HG02970 (cell line): Measurements from ENCODE around the gene MMEL1.

Experiments
- ATAC-seq: cut with Tn5 transposase; IDR thresholded peaks from one replicate; pipeline ENCODE4 v1.9.1; 2021; ENCODE audit warnings: mild to moderate bottlenecking, moderate library complexity, moderate number of reproducible peaks; ENCODE audit not compliant: unreplicated experiment, low FRiP score

Gene MMEL1

DNA sequence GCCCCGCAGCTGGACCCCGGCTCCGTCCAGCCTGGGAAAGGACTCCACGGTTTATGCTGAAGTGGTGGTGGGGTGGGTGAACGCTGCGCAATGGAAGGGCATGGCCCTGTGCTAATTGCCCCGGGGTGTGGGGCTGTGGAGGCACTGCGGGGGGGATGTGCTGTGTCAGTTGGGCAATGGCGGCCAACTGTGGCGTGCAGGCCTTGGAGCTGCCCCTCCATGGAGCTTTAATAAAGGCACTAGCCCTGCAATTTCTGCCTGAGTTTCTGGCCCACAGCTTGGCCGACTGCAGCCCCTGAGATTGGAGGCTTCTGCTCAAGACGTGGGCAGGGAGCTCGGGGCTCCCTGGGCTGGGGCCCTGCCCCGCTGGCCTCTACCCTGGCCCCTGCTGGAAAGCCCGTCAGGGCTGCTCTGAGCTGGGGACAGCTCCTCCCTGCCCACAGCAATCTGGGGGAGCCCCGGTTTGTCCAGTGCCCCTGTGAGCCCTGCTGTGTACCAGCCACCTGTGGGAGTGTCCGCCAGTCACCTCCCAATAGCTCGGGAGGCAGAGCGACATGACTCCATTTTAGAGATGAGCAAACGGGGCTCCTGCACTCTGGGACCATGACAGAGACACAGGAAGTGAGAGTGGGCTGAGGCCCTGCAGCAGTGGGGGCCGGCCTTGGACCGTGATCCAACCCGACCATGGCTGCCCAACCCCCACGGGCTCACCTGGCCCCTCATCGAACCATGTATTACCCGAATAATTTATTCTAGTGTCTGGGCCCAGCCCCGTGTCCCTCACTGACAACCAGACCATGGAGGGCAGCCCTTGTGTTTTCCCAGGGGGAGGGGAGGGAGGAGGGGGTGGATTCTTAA is 85.4 kb downstream of the MMEL1 start:
- ATAC-seq, result no peak

DNA sequence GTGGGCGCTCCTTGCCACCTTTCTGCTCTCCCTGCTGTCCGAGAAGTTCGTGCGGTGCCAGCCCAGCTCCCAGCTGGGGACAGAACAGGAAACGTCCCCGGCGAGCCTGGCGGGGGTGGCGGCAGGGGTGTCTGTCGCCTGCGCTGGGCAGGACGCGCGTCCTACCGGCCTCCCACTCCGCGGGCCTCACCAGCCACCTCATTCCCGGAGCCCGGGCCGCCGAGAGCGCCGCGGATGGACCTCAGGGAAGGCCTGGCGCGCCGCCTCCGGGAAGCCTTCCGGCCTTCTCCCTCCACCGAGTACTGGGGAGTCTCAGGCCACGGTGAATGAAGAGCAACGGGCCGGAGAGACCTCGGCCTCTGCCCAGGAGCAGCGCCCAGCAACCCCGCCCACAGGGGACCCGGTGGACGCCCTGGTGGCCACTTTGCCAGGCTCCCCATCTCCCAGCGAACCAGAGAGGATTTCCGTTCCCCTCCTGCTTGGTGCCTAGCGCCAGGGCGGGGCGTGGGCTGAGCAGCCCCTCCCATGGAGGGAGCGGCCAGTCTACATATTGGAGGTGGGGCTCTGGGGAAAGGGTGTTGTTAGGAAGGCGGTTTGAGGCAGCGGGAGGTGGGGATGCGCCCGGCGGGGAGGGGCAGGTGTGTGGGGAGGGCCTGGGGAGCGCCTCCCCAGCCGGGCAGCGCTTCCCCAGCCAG is 86.2 kb downstream of the MMEL1 start:
- ATAC-seq, result peak; percentile 23

DNA sequence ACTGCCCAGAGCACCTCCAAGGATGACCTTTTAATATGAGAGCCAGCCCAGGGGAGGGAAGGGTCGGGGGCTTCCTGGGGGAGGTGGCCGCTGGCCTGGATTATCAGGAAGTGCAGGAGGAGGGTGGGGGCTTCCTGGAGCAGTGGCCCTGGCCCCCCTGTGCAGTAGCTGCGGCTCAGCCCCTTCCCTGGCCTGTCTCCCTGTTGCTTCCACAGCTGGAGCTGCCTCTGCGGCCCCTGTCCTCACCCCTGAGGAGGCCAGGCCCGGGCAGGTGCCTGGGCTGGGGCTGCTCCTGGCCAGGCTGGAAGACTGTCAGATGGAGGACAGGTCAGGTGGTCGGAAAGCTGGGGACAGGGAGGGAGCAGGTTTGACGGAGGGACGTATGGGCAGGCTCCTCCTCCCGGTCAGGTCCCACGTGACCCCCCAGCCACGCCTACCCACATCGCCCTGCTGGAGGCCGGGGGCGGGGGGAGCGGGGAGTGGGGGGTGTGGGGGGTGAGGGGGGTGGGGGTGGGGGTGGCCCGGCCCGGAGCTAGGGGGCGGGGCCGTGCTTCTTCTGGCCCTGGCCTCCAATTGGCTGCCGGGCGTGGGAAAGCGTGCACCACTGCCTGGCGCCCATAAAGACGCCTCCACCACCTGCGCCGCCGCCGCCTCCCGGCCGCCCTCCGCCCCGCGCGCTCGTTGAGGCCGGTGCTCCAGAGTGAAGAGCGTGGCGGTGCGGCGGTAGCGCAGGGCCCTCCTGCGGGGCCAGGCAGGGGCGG is 86.9 kb downstream of the MMEL1 start:
- peak; percentile 36 for ATAC-seq

DNA sequence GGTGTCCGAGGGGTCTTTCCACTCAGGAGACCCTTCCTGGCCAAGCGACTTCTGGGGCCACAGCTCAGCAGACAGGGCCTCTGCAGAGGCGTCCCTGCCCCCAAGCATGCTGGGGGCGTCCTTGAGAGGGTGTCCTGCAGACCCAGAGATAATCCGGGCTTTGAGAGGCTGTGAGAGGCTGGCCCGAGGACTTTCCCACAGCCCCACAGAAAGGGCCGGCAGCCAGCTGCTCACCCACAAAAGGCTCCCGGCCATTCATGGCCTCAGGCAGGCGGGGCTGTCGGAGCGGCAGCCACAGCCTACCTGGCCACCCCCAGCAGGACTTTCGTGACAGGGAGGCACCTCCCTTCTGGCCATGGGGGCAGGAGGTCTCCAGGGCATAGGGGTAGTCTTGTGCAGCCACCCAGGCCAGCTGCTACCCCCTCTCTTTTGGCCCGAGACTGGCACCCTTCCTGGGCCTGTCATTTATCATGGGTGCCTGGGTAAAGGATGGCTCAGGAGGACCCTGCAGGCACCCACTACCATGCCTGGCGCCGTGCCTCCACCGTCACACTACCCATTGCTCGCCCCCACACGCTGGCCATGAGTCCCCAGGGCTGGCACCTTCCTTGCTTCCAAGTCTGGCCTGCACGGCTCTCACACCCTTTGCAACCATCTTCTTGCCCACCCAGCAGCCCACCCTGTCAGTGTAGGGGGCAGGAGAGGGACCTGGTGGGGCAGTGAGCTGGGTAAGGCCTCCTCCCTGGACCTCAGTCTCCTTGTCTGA is 87.8 kb downstream of the MMEL1 start:
- ATAC-seq, result no peak

DNA sequence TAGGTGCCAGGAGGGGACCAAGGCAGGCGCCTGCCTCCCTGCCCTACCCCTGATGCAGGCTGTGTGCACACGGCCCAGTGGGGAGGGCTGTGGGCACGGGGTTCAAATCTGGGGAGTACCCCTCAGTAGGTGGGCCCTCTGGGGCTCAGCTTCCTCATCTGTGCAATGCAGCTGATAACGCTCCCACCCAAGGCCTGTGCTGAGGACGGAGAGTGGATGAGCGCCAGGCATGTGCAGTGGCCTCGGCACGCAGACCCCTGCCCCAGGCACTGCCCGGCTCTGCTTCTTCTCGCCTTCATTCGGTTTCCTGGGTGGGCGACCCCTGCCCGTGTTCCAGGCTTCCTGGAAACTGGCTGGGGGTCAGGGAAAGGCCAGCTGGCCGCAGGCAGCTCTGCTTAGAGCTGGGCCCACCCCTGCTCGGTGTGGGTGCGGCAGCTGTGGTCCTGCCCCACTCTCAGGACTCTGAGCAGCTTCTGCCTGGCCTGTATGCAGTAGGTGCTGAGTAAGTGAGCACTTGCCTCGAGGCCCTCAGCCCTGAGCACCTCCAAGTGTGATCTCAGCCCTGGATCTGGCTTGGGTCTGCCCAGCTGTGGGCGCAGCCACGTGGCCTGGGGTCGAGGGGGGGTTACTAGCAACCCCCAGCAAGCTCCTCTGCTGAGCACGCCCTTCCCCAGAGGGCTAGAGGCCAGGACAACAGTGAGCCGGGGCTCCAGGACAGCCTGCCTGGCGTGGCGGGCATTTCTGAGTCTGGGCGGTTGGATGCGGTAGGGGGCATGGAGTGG is 88.5 kb downstream of the MMEL1 start:
- no peak for ATAC-seq

DNA sequence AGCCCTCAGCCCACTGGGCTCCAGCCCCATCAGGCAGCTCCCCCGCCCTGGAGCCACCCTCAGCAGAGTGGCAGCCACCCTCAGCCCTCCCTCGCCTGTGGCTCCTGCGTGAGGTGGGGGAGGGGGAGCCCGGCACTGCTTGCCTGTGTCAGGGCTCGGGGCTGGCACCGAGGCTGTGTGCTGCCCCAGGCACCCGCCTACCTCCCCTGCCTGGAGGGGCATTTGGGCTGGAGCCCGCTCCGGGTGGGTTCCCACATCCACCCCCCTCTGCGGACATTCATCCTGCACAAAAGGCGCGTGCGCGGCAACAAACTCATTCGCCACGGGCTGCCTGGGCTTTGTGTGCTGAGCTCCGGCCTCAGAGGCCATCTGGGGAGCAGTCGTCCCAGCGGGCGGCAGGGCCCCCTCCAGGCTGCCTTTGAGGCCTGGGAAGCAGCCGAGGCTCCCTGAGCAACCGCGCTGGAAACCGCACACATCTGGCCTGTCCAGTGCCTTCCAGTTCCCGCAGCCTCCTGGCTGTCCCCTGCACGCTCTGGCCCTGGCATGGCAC is 89.2 kb downstream of the MMEL1 start:
- no peak for ATAC-seq

DNA sequence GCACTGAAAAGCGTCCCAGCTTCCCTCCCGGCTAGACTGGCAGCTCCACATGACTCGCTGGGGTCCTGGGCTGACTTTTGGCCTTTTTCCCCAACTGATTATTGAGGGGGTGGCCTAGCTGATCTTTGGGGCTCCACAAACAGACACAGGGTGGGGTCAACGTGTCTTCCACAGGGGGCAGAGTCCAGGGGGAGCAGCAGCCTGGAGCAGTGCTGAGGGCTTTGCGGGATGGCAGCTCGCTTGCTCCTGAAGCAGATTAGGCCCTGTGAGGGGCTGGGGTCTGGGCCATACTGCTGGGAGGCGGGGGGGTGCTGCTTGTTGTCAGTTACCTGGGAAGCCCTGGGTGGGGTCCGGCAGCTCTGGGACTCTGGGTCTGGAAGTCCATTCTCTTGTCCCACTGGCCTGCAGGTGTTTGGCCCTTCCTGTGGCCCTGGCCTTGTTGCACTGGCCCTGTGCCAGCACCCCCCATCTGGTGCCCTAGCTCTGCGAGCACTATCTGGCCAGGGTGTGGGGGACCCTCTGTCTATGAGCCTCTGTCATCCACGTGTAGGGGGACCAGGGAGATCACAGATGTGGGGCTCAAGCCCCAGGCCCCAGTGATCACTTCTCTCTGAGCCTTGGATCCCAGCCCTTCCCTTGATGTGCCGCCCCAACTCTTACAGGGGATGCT is 90.4 kb downstream of the MMEL1 start:
- ATAC-seq, result no peak

DNA sequence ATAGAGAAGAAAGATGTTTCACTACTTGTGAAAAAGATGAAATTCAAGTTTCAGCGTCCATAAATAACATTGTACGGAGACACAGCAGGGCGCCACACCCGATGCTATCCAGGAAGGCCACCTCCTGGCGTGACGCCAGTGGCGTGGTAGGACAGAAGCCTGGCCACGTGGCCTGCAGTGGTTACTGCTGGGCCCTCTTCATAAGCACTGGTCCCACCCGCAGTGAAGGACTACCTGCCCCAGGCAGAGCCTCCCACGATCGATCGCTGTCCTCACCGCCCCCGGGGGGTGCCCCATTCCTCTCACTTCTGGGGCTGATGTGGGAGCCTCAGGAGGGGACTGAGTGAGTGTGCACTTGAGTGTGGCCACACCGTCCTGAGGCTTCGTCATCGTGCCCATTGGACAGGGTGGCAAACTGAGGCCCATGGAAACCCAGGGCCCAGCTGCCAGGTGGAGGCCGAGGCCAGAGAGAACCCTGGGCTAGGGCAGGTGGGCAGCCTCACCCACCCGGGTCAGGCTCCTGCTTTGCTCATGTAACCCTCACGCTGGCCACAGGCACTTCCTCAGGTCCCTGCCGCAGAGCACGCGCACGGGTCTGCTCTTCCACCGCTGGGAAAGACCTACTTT is 91.1 kb downstream of the MMEL1 start:
- ATAC-seq, result no peak

DNA sequence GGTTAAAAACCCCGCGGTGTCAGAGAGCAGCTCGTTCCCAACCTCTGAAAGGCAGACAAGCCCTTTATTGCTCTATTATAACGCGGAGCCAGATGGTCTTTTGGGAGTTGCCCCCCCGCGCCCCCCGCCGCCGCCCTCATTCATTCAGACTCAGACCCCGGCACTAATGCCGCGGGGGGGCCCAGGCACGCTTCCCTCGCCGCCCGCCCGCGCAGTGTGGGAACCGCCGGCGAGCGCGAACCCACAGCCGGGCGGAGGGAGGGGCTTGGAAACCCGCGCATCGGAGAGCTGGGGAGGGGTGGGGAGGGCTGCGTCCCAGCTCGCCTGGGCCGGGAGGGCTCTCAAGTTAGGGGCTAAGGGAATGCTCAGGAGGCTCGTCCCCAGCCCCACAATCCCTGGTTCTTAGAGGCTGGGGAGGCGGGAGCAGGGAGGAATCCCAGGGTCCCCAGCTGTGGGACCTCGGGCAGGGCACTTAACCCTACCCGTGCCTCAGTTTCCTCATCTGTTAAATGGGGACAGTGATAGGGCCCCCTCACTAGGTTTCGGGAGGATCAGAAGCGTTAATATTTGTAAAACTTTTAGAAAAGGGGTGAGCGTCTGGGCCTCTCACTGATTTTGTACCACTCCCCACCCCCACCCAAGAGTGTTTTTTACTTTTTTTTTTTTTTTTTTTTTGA is 91.9 kb downstream of the MMEL1 start:
- no peak for ATAC-seq
